HG02840 (cell line): Measurements from ENCODE around the gene CTNNAL1.
A peak's percentile ranks its signal among the peaks of the same experiment; 100 is the strongest.
"Not testable (repeated sequence)": the region's sequence is repeated elsewhere in the genome, so short reads cannot be mapped to it uniquely, and the experiment has no call there.

Source experiments
- ATAC-seq: cut with Tn5 transposase; IDR thresholded peaks from one replicate; pipeline ENCODE4 v1.9.1; 2021; ENCODE audit warnings: mild to moderate bottlenecking, moderate library complexity, moderate number of reproducible peaks; ENCODE audit not compliant: unreplicated experiment, low FRiP score

Gene CTNNAL1

GRCh38 chr9:108934323-108934893, 78.9 kb downstream of the CTNNAL1 start, which contains the start of gene ABITRAM:
ABITRAM (plus strand) TSS chr9:108934400; CDS start chr9:108934487, 87 bp downstream.
- ATAC-seq: peak; percentile 75

DNA sequence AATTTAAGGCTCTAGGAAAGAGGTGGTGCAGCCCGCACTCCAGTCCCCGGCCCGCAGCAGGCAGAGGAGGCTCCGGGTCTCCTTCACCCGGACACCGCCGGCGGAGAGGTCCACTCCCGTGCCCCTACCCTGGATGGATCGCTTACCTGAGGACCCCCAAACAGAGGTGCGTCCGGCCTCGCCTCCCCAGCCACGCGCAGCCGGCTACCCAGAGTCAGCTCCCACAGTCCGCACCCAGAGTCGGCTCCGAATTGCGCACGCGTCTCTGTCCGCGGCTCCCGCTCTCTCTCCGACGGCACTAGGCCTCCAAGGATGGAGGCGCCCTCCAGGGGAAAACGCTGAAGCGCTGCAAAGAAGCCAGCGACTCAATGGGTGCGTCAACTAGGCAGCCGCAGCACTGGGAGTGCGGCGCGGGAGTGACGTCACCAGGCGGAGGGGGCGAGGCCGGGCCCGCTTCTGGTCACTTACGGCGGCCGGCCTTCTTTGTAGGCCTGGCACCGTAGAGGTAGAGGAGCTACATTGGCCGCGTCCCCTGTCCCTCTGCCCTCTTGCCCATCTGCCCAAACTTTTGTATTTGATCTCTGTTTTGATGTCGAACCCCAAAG, 79.5 kb downstream of the CTNNAL1 start, which contains the start of gene ELP1:
Gene ELP1 (minus strand): TSS at position 407 of the 605 bp plus-strand sequence. CDS start 2,978 bp downstream, outside the sequence.
- ATAC-seq: peak; percentile 92

DNA sequence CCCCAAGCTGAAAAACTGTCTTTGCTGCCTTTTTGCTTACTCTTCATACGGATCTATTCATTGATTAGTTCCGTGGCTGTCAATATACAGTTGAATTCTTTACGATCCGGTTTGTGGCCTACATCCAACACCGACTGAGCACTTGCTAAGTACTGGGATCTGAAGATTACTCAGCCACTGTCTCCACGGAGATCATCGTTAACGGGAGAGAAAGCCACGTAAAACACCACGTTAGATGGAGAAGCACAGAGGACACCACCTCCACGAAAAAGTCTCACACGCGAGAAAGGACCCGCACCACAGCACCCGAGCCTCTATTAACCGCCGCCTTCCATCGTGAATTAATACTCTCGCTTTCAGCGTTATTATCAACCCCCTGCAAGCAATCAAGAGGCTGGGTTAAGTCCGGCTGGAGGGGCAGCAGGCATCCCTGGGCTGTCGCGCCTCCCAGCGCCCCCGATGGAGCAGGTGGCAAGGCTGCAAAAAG, 80.0 kb downstream of the CTNNAL1 start:
- no peak for ATAC-seq

- no peak for ATAC-seq
These were observed 84.9 kb downstream of the CTNNAL1 start for GRCh38 chr9:108928386-108928785.

GRCh38 chr9:108924466-108924865, 88.8 kb downstream of the CTNNAL1 start:
- no peak for ATAC-seq

GRCh38 chr9:108921200-108921599, 92.1 kb downstream of the CTNNAL1 start:
- ATAC-seq: no peak

GRCh38 chr9:108920401-108920800, 92.9 kb downstream of the CTNNAL1 start:
- not testable (repeated sequence) for ATAC-seq

DNA sequence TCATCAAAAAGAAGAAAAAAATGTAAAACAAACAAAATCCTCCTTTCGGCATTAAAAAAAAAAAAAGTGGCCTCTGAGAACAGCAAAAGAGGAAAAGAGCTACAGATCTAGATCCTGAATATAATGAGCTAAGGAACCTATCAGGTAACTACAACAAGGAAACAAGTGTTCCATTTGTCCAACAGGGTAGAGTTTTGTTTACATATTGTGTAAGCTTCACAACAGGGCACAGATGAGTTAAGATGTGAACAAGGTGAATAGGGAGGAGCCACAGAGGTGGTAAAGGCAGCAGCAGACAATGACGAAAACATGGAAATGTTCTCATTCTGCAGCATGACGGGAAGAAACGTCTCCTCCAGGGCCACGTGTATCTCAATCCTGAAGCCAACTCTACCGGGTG, 93.8 kb downstream of the CTNNAL1 start:
- ATAC-seq: no peak

GRCh38 chr9:108913391-108913790, 99.9 kb downstream of the CTNNAL1 start:
- ATAC-seq: no peak

DNA sequence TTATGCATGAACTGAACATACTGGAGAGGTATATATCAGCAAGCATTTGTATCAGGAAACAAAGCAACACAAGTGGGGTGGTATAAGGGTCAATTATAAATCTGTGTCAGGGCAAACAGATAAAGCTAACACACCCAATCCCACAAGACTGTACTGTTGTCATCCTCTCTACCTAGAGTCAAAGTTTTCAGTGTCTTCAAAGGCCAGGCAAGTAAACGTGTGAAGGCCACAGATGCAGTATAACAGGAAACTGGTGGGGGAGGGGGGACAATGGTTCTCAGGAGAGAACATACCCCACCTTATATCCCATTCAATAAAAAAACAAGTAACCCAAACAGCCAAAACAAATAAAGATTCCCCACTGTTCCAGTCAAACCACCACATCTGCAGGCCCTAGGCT, 101.5 kb downstream of the CTNNAL1 start:
- ATAC-seq: no peak

- no peak for ATAC-seq
These were observed 102.4 kb downstream of the CTNNAL1 start for GRCh38 chr9:108910914-108911313.

DNA sequence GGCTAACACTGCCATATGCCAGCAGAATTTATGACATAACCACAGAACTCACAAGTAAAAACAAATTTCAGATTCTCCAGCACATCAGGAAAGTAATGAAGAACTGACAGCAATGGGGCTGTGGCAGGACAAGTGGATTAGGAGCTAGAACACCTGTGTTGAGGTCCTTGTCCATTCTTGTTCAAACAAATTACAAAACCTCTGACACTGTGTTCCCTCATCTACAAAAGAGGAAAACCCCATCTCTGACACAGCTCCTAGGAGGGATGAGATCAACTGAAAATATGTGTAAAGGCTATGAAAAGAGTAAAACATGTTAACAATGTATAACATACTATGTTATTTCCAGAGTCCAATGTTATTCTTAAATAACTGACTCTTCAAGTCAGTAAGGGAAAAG, 102.9 kb downstream of the CTNNAL1 start:
- ATAC-seq: no peak

- ATAC-seq: no peak
These were observed 107.8 kb downstream of the CTNNAL1 start for GRCh38 chr9:108905494-108905893.

GRCh38 chr9:108904161-108904560, 109.1 kb downstream of the CTNNAL1 start:
- no peak for ATAC-seq

- ATAC-seq: no peak
These were observed 109.7 kb downstream of the CTNNAL1 start for GRCh38 chr9:108903420-108904103.

DNA sequence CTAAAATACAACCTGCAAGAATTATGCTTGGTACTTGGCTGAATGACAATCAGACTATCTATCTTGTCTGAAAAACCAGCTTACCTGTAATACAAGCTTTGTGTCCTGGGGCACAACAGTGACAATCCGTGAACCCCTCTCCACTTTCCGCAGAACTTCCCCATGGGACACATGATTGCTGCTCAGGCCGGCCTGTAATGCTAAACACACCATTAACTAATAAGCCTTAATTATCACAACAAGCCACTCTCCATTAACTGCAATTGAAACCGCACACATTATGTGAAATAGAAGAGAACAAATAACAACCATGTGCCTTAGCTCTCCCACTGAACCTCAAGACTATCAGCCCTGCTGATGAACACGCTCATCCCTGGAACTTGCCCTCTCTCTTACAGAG, 113.1 kb downstream of the CTNNAL1 start:
- no peak for ATAC-seq

DNA sequence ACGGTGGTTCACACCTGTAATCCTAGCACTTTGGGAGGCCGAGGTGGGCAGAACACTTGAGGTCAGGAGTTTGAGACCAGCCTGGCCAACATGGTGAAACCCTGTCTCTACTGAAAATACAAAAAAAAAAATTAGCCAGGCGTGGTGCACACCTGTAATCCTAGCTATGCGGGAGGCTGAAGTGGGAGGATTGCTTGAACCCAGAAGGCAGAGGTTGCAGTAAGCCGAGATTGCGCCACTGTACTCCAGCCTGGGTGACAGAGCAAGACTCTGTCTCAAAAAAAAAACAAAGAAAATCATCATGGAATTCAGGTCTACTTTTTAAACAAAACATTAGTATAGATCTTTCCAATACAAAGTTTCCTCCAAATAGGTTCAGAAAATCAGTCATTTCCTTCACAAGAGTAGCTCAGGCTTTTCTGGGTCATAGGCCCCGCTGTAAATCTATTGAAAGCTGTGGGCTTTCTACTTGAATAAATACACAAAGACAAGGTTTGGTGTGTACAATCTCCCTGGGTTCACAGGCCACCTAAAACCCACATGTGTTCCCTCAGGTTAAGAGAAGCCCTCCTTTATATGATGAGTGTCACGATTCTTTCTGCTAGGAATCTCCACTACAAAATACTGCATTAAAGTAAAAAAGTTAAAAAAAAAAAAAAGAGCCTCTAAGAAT, 114.1 kb downstream of the CTNNAL1 start:
- not testable (repeated sequence) for ATAC-seq

GRCh38 chr9:108897324-108898096, 115.8 kb downstream of the CTNNAL1 start:
- no peak for ATAC-seq

GRCh38 chr9:108894225-108894997, 118.9 kb downstream of the CTNNAL1 start:
- no peak for ATAC-seq
